ENCODE results near the gene INO80.
A peak's percentile ranks its signal among the peaks of the same experiment; 100 is the strongest.
"Not testable (repeated sequence)": the region's sequence is repeated elsewhere in the genome, so short reads cannot be mapped to it uniquely, and the experiment has no call there.

INO80 gene

DNA sequence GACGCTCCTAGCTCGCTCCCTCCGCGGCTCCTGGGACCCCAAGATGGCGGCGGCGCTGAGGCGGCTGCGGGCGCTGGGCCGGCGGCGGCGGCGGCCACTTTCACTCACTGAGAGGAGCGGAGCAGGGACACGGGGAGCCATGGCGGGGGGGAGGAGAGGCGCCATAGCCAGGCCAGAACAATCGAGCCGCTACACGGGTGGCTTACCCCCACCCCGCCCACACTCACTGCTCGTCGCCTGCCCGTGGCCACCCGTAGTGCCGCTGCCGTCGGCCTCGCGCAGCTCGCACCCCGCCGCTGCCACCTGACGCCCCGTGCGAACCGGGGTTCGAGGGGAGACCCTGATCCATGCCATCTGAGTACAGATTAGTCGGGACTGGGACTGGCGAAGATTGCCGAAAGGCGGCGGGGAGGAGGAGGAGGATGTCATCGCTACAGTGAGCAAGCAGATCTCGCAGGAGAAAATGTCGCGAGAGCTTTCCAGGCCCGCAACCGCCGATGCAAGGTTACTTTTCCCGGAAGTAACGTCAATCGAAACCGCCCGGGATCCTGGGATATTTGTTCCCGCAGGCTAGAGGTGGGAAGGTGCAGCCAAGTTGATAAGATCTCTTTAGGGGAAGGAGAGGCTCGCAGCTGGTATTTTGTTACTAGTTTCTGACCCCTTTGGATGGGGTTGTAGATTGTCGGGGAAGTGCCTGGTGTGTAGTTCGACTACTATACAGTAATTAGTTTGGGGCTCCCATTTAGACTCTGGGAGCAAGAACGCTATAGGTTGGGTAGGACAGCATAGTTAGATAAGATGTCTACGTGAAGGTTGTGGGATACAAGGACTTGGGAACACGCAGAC, at the start of gene INO80:
TSS of gene INO80 (minus strand) at position 165 of the 846 bp plus-strand sequence. CDS start 19,970 bp downstream, outside the sequence.
- peak; percentile 97 for DNase-seq

DNA sequence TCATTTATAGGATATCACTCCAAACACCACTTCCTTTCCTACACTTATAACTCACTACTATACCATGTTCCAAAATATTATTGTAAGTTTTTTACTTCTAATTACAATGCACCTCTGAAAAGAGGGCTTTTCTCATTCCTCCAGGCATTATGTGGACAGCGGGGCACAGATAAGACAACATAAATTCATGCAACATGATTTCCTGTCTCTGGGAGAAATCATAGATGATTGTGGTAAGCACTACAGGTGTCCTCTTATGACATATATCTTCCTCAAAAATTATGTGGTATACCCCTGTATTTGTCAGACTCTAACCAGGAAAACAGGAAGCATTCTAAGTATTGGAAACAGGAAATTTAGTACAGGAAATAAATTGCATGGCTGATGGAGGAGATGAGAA, 45.7 kb upstream of the INO80 start:
- DNase-seq = no peak

DNA sequence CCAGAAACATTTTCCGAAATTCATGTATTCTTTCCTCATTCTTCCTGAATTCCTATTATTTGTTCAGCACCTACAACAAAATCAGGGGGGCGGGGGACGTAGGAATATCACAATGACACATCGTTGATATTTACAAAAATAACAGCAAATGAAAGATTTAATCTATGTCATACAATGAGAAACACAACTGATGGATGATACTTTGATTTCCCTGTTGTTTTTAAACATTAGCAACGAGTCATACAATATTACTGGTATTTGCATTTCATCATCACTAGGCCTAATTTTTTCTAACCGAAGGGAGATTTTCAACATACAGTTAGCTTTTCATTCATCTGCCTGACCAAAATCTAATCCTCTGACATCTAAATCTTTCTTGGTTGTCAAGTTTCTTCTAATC, 45.3 kb upstream of the INO80 start:
- no peak for DNase-seq

DNA sequence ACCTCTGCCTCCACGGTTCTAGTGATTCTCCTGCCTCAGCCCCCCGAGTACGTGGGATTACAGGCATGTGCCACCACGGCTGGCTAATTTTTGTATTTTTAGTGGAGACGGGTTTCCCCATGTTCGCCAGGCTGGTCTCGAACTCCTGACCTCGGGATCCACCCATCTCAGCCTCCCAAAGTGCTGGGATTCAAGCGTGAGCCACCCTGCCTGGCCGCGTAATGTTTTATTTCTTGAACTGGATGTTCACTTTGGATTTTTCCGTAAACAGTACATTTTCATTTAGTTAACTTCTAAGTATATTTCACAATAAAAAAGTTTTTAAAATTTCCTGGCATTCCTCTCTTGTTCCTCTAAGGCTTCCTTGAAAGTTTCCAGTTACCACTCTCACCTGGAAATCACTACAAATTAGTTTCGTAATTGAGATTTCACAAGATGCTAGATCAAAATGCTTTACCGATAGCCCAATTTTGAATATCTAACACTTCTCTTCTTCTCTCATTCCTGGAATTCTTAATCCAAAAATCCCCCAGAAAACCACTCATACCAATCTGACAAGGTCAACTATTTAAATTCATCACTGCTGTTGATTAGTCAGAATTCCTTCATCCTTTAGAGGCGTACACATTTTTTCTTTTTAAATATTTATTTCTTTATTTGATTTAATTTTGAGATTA, 44.7 kb upstream of the INO80 start:
- DNase-seq = no peak

- DNase-seq = no peak
Observed at GRCh38 chr15:41154412-41154811, 38.3 kb upstream of the INO80 start.

DNA sequence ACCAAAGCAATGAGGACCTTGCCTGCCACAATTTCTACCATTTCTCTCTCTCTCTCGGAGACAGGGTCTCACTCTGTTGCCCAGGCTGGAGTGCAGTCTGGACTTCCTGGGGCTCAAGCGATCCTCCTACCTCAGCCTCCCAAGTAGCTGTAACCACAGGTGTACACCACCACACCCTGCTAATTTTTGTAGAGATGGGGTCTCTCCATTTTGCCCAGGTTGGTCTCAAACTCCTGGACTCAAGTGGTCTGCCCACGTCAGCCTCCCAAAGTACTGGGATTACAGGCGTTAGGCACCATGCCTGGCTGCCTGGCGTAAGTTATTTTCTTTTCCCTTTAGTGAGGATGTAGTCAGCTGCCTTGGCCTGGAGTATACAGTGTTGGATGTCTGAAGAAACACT, 37.7 kb upstream of the INO80 start:
- DNase-seq = no peak

DNA sequence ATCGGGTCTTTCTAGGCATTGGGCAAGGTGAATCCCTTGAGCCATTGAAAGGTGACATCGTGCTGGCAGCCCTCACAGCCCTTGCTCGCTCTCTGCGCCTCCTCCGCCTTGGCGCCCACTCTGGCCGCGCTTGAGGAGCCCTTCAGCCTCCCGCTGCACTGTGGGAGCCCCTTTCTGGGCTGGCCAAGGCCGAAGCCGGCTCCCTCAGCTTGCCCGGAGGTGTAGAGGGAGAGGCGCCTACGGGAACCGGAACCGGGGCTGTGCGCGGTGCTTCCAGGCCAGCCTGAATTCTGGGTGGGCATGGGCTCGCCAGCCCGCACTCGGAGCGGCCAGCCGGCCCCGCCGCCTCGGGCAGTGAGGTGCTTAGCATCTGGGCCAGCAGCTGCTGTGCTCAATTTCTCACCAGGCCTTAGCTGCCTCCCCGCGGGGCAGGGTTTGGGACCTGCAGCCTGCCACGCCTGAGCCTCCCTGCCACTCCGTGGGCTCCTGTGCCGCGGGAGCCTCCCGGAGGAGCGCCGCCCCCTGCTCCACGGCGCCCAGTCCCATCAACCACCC, 35.4 kb upstream of the INO80 start:
- no peak for DNase-seq

- DNase-seq = no peak
Observed at GRCh38 chr15:41150279-41150678, 34.2 kb upstream of the INO80 start.

DNA sequence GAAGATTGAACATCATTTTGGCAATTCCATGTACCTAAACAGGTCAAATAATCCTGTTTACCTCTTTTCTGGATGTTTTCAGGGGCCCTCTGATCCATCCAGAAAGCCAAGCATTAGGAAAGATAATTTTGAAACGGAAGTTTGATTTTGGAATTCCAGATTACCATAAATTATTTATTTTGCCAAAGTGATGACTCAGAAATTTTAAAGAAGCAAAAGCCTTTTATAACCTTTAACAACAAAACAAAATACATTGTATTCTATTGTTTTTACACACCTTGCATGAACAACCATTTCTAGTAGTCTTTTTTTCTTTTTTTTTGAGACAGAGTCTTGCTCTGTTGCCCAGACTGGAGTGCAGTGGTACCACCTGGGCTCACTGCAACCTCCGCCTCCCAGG, 32.0 kb upstream of the INO80 start:
- DNase-seq = no peak

DNA sequence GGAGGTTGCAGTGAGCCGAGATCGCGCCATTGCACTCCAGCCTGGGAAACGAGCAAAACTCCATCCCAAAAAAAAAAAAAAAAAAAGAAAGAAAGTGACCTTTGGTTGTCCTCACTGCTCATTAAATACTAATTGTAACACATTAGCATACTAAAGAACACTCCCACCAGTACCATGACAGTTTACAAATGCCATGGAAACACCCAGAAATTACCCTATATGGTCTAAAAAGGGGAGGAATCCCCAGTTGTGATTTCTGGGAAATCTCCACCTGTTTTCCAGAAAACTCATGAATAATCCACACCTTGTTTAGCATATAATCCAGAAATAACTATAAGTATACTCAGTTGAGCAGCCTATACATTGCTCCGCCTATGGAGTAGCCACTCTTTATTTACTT, 23.5 kb upstream of the INO80 start:
- no peak for DNase-seq

- not testable (repeated sequence) for DNase-seq
Observed at GRCh38 chr15:41139112-41139511, 23.0 kb upstream of the INO80 start.

DNA sequence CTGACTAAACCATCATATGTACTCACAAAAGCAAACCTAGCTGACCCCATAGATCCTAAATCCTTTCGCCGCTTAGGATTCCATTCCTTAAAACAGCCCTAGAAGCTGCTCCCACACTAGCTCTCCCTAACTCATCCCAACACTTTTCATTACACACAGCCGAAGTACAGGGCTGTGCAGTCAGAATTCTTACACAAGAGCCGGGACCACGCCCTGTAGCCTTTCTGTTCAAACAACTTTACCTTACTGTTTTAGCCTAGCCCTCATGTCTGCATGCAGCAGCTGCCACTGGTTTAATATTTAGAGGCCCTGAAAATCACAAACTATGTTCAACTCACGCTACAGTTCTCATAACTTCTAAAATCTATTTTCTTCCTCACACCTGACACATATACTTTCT, 19.5 kb upstream of the INO80 start:
- not testable (repeated sequence) for DNase-seq

DNA sequence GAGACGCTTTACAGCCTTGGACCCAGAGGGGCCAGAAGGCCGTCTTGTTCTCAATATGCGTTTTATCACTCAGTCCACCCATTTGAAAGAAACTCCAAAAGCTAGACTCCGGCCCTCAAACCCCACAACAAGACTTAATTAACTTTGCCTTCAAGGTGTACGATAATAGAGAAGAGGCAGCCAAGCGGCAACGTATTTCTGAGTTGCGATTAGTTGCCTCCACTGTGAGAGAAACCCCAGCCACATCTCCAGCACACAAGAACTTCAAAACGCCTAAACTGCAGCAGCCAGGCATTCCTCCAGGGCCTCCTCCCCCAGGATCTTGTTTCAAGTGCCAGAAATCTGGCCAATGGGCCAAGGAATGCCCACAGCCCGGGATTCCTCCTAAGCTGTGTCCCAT, 17.4 kb upstream of the INO80 start:
- DNase-seq = no peak

- DNase-seq = not testable (repeated sequence)
Observed at GRCh38 chr15:41132094-41132493, 16.0 kb upstream of the INO80 start.

GRCh38 chr15:41128174-41128902, 12.3 kb upstream of the INO80 start:
- DNase-seq = no peak

DNA sequence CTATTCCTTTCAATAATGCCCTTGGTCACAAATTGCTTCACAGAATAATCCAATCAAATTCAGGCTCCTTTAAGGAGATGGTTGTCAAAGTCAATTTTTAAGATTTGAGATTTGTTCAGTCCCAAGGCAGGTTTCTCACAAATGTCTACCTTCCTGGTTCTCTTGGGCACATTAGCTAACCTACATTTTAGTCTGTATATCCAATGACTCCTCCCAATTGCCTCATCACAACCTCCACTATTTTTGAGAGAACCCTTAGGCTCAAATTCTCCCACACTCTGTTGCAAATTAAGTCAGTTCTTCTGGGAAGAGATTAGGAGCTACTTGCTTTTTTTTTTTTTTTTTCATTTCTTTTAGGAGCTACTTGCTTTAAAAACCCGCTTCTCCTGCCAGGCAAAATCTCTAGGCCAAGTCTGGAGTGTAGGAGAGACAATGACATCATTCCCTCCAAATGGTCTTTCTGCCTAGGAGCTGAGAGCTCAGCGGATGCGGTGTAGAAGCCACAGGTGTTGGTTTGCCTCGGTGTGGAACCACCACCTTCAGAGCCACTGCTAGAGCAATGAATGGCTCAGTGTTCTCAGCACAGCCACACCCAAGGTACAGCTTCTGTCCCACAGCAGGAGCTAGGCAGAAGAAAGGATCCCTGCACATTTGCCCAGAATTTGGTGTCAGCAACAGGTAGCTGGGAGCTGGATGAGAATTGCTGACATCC, 10.0 kb upstream of the INO80 start:
- DNase-seq = peak; percentile 12

DNA sequence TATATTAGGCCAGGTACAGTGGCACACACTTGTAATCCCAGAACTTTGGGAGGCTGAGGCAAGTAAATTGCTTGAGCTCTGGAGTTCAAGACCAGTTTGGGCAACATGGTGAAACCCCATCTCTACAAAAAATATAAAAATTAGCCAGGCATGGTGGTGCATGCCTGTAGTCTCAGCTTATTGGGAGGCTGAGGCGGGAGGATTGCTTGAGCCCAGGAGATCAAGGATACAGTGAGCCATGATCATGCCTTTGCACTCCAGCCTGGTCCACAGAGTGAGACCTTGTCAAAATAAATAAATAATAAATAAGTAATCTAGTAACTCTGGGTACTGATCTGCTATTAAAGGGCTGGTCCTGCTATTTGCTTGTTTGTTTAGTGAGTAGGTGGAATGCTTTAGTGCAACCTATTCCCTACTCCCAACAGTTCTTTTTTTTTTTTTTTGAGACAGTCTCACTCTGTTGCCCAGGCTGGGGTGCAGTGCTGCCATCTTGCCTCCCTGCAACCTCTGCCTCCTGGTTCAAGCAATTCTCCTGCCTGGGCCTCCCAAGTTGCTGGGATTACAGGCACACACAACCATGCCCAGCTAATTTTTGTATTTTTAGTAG, 9.1 kb upstream of the INO80 start:
- no peak for DNase-seq

GRCh38 chr15:41124058-41124457, 8.0 kb upstream of the INO80 start:
- no peak for DNase-seq

GRCh38 chr15:41122849-41123248, 6.8 kb upstream of the INO80 start:
- DNase-seq = no peak

DNA sequence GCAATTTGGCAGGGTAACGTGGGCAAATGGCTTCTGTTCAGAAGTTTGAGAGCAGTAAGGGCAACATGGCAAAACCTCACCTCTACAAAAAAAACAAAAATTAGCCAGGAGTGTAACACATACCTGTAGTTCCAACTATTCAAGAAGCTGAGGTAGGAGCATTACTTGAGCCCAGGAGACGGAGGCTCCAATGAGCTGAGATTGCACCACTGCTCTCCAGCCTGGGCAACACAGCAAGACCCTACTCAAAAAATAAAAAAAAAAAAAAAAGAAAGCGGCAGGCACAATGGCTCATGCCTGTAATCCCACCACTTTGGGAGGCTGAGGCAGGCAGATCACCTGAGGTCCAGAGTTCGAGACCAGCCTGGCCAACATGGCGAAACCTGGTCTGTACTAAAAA, 5.9 kb upstream of the INO80 start:
- no peak for DNase-seq

DNA sequence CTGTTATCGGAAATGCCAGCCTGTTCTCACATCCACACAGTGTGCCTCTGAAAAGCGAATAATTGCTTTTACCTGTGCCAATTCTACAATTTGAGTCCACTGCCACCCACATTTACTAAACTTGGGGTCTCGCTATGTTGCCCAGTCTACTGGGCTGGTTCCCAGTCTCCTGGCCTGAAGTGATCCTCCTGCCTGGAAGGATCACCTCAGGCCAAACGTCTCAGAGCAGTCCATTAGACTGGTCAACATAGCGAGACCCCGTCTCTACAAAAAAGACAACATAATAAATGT, 827 bp upstream of the INO80 start:
- DNase-seq = no peak

- DNase-seq = peak; percentile 75
Observed at GRCh38 chr15:41115652-41116115, 396 bp downstream of the INO80 start.
